LNCaP clone FGC (cell line): Measurements from ENCODE around the gene ZNF827.

Experiments
- DNase-seq: peaks from one replicate; pipeline ENCODE4 v3.0.0-alpha.2; 2011; ENCODE audit warnings: low read depth
- H3K4me3 ChIP-seq: 2 replicates; pipeline ENCODE4 v1.5.1; 2011; ENCODE audit warnings: mild to moderate bottlenecking, low read depth, low read length, control low read depth
- CTCF ChIP-seq: IDR thresholded peaks from 2 replicates; pipeline ENCODE4 v1.5.1; 2012; ENCODE audit warnings: mild to moderate bottlenecking; ENCODE audit not compliant: control insufficient read depth, insufficient read depth; ENCODE audit errors: extremely low read depth

ZNF827 gene

DNA sequence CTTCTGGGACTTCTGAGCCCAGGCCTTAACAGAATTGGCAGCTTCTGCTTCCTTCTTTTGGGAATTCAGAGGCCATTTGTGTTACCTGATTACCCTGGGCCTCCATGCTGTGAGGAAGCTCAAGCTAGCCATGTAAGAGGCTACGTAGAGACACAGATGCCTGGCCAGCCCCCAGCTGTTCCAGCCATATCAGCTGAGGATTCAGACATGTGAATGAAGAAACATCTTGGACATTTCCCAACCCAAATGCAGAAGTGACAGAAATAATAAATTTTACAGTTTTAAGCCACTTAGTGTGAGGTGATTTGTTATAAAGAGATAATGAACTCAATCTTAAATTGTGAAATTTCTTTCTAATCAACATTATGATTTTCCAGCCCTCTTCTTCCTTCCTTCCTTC lies 18.7 kb upstream of the ZNF827 start:
- no peak for DNase-seq
- no peak for TF ChIP-seq CTCF
- H3K4me3 ChIP-seq, result no peak overlapping the region

DNA sequence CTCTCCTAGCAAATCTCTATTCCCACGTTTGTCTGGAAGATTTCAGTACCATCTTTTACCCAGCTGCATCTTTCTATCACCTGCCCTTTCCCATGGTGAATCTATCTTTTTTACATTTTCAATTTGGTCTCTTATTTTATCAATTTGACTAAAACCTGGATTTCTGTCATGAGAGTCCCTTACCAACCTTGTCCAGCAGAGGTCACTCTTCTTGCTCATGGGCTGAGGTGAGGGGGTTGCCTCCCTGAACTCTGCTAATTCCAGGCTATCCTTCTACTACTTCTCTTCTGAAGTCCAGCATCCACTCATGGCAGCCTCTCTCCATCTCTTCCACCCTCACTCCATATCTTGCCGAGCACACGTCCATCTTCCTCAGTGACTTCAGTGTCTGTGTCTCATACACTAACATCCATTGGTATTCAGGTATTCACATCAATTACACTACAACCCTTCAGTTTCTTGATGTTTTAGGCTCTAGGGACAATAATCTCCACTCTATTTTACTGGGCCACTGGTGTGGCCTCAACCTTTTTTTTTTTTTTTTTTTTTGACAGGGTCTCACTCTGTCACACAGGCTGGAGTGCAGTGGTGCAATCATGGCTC lies 17.8 kb upstream of the ZNF827 start:
- DNase-seq, result no peak
- H3K4me3 ChIP-seq, result no peak overlapping the region
- TF ChIP-seq CTCF, result peak; percentile 73

DNA sequence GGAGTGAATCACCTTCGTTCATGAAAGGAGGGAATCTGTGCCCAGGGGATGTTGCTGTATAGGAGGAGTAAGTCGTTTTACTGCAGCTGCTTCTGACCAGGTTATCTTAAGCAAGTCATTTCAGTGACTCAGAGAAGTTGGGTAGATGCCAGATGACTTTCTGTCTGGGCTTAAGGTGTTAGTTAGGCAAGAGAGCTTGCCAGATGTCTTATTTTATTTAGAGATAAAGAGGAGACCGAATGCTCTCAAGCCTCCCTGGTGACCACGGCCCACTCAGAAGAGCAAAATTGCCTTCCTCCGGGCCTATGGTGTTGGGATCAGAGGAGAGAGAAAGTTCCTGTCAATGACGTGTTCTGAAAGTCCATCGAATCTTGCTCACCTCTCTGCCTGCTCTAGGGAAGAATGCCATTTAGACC lies 16.3 kb upstream of the ZNF827 start:
- no peak overlapping the region for H3K4me3 ChIP-seq
- DNase-seq, result peak; percentile 58
- no peak for TF ChIP-seq CTCF

DNA sequence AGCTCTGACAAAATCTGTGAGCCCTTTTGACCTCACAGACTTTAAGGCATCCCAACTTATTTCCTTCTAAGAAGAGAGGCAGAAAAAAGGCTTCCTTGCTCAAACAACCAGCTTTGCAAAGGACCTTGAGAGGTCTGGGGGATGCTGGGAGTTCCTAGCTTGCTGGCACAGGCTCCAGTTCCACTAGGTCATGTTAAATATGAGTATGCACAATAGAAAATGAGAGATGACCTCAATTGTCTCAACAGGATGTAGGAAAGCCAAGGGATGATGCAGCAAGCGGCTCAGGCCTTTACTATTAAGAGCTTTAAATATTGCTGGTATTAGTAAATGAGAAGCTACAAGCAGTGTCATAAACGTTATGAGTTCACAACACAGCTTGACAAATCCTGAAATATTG lies 13.3 kb upstream of the ZNF827 start:
- no peak overlapping the region for H3K4me3 ChIP-seq
- no peak for DNase-seq
- TF ChIP-seq CTCF, result no peak

- peak; percentile 46 for DNase-seq
- TF ChIP-seq CTCF, result no peak
- no peak overlapping the region for H3K4me3 ChIP-seq
These were observed 7.0 kb upstream of the ZNF827 start for GRCh38 chr4:145945431-145946155.

DNA sequence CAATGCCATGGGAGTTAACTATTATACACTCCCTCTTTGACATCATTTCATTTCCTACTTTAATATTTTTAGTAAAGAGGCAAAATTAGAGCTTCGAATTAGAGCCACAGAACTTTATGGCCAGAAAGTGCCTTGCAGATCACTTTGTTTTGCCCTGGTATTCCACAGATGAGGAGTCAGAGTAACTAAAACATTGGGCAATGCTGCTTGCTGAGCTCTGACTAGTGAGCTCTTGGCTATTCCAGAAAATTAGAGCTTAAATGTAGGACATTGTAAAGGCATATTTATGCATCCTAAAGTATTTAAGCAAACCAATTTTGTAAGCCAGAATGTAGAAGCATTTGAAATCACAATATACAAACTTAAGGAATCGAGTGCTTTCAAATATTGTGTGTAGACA lies 6.3 kb upstream of the ZNF827 start:
- TF ChIP-seq CTCF, result no peak
- H3K4me3 ChIP-seq, result no peak overlapping the region
- no peak for DNase-seq

- TF ChIP-seq CTCF, result no peak
- no peak overlapping the region for H3K4me3 ChIP-seq
- DNase-seq, result no peak
These were observed 1.2 kb upstream of the ZNF827 start for GRCh38 chr4:145939856-145940255.
